HG02852 (cell line): Measurements from ENCODE around the gene CDX1.
"Not testable (repeated sequence)": the region's sequence is repeated elsewhere in the genome, so short reads cannot be mapped to it uniquely, and the experiment has no call there.

ENCODE experiments used
- ATAC-seq: cut with Tn5 transposase; IDR thresholded peaks from one replicate; pipeline ENCODE4 v1.9.1; 2021; ENCODE audit warnings: mild to moderate bottlenecking, moderate library complexity; ENCODE audit not compliant: unreplicated experiment

CDX1 gene

GRCh38 chr5:150224483-150225027 is 58.0 kb downstream of the CDX1 start:
- no peak for ATAC-seq

GRCh38 chr5:150227036-150227435 is 60.5 kb downstream of the CDX1 start:
- ATAC-seq = no peak

- no peak for ATAC-seq
Observed at GRCh38 chr5:150227606-150228273, 61.2 kb downstream of the CDX1 start.

GRCh38 chr5:150229571-150229970 is 63.0 kb downstream of the CDX1 start:
- ATAC-seq = no peak

- ATAC-seq = no peak
Observed at GRCh38 chr5:150230842-150231241, 64.3 kb downstream of the CDX1 start.

GRCh38 chr5:150233706-150234105 is 67.1 kb downstream of the CDX1 start:
- not testable (repeated sequence) for ATAC-seq
